Heart left ventricle (tissue), 16 donors: ENCODE measurements around the gene MCF2L. TPM values are rescaled to one million over a fixed set of nuclear protein-coding genes. Genes with fewer than 3 reads are reported as not detected.

ENCODE experiments used
- ATAC-seq, 4 donors: fragments of 200-7000 bp; cut with Tn5 transposase; one replicate each; pipeline ENCODE4 v1.9.1; 2020 to 2022; ENCODE audit warnings: moderate library complexity in 4 of 4, mild to moderate bottlenecking in 3 of 4, moderate number of reproducible peaks in 1 of 4
- DNase-seq, 5 donors: peaks; one replicate each; pipeline ENCODE4 v3.0.0-alpha.2; 2020
- H3K27ac ChIP-seq, 12 donors: fragments of 200-600 bp; sonication (generic) in 4 of 12; one replicate each; pipeline versions ENCODE4 v1.5.0 to v1.8.0; 2016 to 2022; ENCODE audit warnings: mild to moderate bottlenecking in 2 of 12
- H3K27me3 ChIP-seq, 9 donors: fragments of 200-600 bp; sonication (generic) in 2 of 9; one replicate each; pipeline versions ENCODE4 v1.5.1 to v1.8.0; 2016 to 2022; ENCODE audit warnings: mild to moderate bottlenecking in 3 of 9
- H3K36me3 ChIP-seq, 9 donors: fragments of 200-600 bp; sonication (generic) in 2 of 9; one replicate each; pipeline versions ENCODE4 v1.5.0 to v1.8.0; 2018 to 2022; ENCODE audit warnings: mild to moderate bottlenecking in 2 of 9
- H3K4me1 ChIP-seq, 12 donors: fragments of 200-600 bp; sonication (generic) in 4 of 12; one replicate each; pipeline versions ENCODE4 v1.5.0 to v1.8.0; 2016 to 2022; ENCODE audit warnings: mild to moderate bottlenecking in 3 of 12
- H3K4me3 ChIP-seq, 12 donors: fragments of 200-600 bp; sonication (generic) in 4 of 12; one replicate each; pipeline versions ENCODE4 v1.5.0 to v1.8.0; 2017 to 2022; ENCODE audit warnings: mild to moderate bottlenecking in 9 of 12, moderate library complexity in 4 of 12
- H3K9me3 ChIP-seq, 12 donors: fragments of 200-600 bp; sonication (generic) in 4 of 12; one replicate each; pipeline versions ENCODE4 v1.5.0 to v1.8.0; 2016 to 2022; ENCODE audit warnings: mild to moderate bottlenecking in 1 of 12
- CTCF ChIP-seq, 12 donors: fragments of 200-600 bp; sonication (generic) in 4 of 12; IDR thresholded peaks; one replicate each; pipeline versions ENCODE4 v1.5.0 to v1.8.0; 2018 to 2022; ENCODE audit warnings: antibody characterized with exemption in 12 of 12, mild to moderate bottlenecking in 5 of 12
- POLR2A ChIP-seq, 2 donors: fragments of 450-650 bp; IDR thresholded peaks; one replicate each; pipeline ENCODE4 v1.6.1; 2017; ENCODE audit warnings: antibody characterized with exemption in 2 of 2, mild to moderate bottlenecking in 2 of 2, moderate library complexity in 2 of 2
- WGBS, 4 donors: extraction: QIAGEN DNeasy Blood & Tissue Kit in 2 of 4; methylation state at CpG; one replicate each; pipeline versions ENCODE4 v1.1.5 to v1.1.7; 2013 to 2018; 5-methylcytosine and 5-hydroxymethylcytosine counted together
- intact Hi-C, 10 donors: fragments of 100-400 bp; cut with DNase I; formaldehyde crosslinking; loops; one replicate each; pipeline versions ENCODE4 v1.11.1 to v1.14.2; 2022
- polyA plus RNA-seq, 2 donors: library from polyadenylated mRNA; stranded (reverse); fragments of 200-250 nt; gene quantifications; one replicate each; pipeline ENCODE4 v1.2.3, GENCODE V29; 2013
- total RNA-seq, 9 donors: library from RNA; depleted of rRNA in 2 of 9; stranded (reverse); fragments of >200 nt in 2 of 9; fragmentation: NEBNext Ultra II Directional in 3 of 9; extraction: Animal tissue kit (Norgen Biotek cat#: 25700) in 3 of 9; gene quantifications; one replicate each; pipeline versions ENCODE4 v1.1.0 to v1.2.4, GENCODE V29; 2016 to 2023
- donor health status: ischemic (EF 13 %, LVEDD 7.1; RV severe dilation, severe dysfunction).
- donor health status: healthy with polysubstance abuse.
- donor health status: DM: no; HTN: yes; CAD: no.
- donor health status: DM: no; HTN: no; CAD: no.
- donor health status: ischemic (EF 25% LVEDD 6.9; RV normal size, moderate dysfunction).
- donor health status: ischemic (EF 25% LVEDD 5.7; RV mildly dilated, moderate dysfunction).
- donor health status: healthy.
- donor health status: DM: yes; HTN: yes; CAD: no.
- donor health status: ischemic (EF 35%, LVEDD 5.7; RV mildly dilated, moderate dysfunction).
- donor health status: nonischemic (EF 11% LVEDD 7.7; RV severe dilation, severe dysfunction).
- donor health status: DM: yes; HTN: yes; CAD: no.
- donor health status: PGD.
- donor health status: ischemic (EF 29% LVEDD 5.4; RV normal size, mild dysfunction).
- donor health status: nonischemic (EF 23%, LVEDD 6.1; RV moderate dilation, normal function).

The MCF2L gene
- total and polyA plus RNA-seq, 11 donors, result 26.0 to 61.0 (median 42.7) TPM

DNA sequence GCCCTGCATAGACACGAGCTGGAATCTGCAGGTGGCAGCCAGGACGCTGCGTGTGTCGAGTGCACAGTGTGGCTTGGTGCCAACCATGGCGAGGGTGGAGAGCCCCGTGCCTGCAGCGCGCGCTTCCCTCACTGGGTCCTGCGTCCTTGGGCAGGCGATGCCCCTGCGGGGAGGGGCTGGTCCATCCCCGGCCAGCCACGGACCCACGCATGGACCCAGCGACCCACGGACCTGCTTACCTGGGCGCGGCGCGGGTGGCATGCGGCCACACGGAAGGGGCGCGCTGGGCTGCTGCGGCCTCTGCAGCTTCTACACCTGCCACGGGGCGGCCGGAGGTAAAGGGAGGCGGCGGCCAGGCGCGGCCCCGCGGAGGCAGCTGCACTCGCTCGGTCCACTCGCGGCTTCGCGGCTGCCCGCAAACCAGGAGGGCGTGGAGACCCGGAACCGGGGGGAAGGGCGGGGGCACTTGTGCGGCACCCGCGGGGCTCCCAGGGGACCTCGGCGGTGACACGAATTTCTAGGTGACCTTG lies 569 bp upstream of the MCF2L start:
- ATAC-seq (peak in 3 of 4 donors; percentile 20 to 62 (median 45)), DNase-seq (peak in 2 of 5 donors; percentile 76 to 78)
- Histone ChIP-seq H3K27me3 (peaks cover 0 to 35% (median 0%) of the 10 kb centered on the region in 9 donors), H3K4me1 (peaks cover 5 to 47% (median 14%) of the 10 kb centered on the region in 12 donors), H3K4me3 (peak overlapping the region; percentile 47 to 78 (median 60)), H3K27ac (peak overlapping the region; percentile 60 to 92 (median 83)), H3K36me3 (no peaks in the 10 kb centered on the region), H3K9me3 (no peaks in the 10 kb centered on the region)
- TF ChIP-seq CTCF (IDR thresholded peaks at IDR 0.05) (no peak), POLR2A (IDR thresholded peaks at IDR 0.05) (no peak)
- intact Hi-C loops, result no loop called here
- WGBS, 4 donors, result 5 to 25% (median 14%) methylated on average over 12 to 52 of the region's 52 CpGs

DNA sequence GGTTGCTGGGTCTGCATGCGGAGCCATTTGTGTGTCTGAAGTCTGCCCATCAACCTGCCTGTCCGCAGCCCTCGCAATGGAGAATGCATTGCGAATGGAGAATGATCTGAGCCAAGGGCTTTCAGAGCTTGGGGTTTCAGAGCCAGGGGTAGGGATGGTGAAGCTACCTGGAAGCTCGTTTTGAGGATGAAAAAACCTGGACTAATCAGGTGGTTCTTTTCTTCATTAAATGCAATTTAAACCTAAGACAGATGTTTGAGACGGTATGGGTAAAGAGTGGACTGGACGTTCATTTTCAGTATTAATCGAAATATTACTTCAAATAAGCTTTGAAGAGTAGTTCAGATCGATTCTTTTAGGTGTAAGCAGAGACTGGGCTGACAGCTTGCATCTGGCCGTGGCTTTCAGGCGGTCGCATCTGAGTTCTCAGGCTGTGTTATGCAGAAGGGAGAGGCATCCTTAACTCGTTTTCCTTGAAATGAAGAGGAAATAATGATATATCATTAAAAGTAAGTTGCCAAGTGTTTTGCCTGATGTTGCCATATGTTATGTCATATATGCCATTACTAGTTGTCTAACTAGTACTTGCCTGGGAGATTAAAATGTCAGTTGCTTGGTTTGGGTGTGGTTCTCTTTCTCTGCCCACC lies 801 bp downstream of the MCF2L start:
- H3K4me3 ChIP-seq, result peak overlapping the region; percentile 47 to 78 (median 60)
- intact Hi-C loops, result no loop called here
- no peak for DNase-seq
- peak overlapping the region in 10 of 12 donors; percentile 18 to 92 (median 84) for H3K27ac ChIP-seq
- peak in 1 of 4 donors; percentile 3 for ATAC-seq
- no peaks in the 10 kb centered on the region for H3K9me3 ChIP-seq
- H3K36me3 ChIP-seq, result no peaks in the 10 kb centered on the region
- TF ChIP-seq POLR2A (IDR thresholded peaks at IDR 0.05) (no peak), CTCF (IDR thresholded peaks at IDR 0.05) (peak in 1 of 12 donors; percentile 0)
- peaks cover 0 to 35% (median 0%) of the 10 kb centered on the region in 9 donors for H3K27me3 ChIP-seq
- H3K4me1 ChIP-seq, result peaks cover 5 to 36% (median 12%) of the 10 kb centered on the region in 12 donors
- 36 to 51% (median 44%) methylated on average over 13 of the region's 13 CpGs for WGBS, 4 donors

DNA sequence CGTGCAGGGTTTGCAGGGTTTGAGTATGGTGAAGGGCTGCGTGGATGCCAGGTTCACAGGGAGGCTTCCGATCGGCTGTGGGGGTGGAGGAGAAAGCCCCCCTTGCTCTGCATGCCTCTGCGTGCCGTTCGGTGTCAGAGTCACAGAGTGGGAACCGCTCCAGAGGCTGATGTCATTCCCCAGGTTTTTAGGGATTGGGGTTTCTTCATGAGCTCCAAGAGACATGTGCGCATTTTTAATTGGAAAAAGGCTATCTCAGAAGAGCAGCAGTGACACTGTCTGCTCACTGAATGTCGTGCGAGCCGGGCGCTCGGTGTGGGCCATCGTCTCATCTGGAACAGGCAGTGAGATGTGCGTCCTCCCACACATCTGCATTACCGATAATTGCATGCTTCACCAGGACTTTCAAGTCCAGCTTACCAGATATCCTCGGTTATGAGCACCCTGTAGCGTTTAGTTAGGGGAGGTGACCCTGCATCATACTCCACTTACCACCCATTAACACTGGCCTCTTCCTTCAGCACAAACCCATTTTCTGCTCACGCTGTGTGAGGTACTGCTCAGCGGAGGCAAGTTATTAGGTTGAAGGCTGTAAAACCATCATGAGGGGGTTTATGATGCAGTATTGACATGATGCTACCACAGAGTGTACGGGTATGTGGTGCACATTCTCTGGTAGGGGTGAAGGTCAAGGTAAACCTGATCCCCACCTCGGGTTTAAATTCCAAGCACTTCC lies 1.7 kb downstream of the MCF2L start:
- peak in 1 of 5 donors; percentile 20 for DNase-seq

More for the DNA sequence above, 1.7 kb downstream of the MCF2L start:
- TF ChIP-seq CTCF (IDR thresholded peaks at IDR 0.05) (no peak), POLR2A (IDR thresholded peaks at IDR 0.05) (no peak)
- H3K36me3 ChIP-seq, result no peaks in the 10 kb centered on the region
- H3K27ac ChIP-seq, result peak overlapping the region in 2 of 12 donors; percentile 60 to 84
- peaks cover 0 to 35% (median 0%) of the 10 kb centered on the region in 9 donors for H3K27me3 ChIP-seq
- peaks cover 1 to 32% (median 9%) of the 10 kb centered on the region in 12 donors for H3K4me1 ChIP-seq
- whole genome bisulfite sequencing, 4 donors, result 70 to 80% (median 75%) methylated on average over 23 of the region's 23 CpGs
- ATAC-seq, result no peak
- H3K4me3 ChIP-seq, result peak overlapping the region in 7 of 12 donors; percentile 47 to 78 (median 60)
- intact Hi-C loops, result no loop called here
- H3K9me3 ChIP-seq, result no peaks in the 10 kb centered on the region
